Cardiac fibroblast (primary cell): Measurements from ENCODE around the gene ITGA11.

Experiments
- DNase-seq, 2 donors: peaks; one replicate each; pipeline versions ENCODE4 v3.0.0 to v3.0.0-alpha.2; 2010; ENCODE audit warnings: low read depth in 2 of 2
- H3K4me3 ChIP-seq, 2 donors: replicated peaks in 1 of 2; 1 replicate in 1 of 2; 2 replicates in 1 of 2; pipeline ENCODE4 v1.5.1; 2011; ENCODE audit warnings: low read depth in 2 of 2, low read length in 2 of 2, mild to moderate bottlenecking in 2 of 2, moderate library complexity in 1 of 2
- CTCF ChIP-seq: IDR thresholded peaks from one replicate; pipeline ENCODE4 v1.5.1; 2011; ENCODE audit warnings: low read depth, mild to moderate bottlenecking, low read length, inconsistent platforms

Gene ITGA11

GRCh38 chr15:68298336-68298735 is 133.6 kb downstream of the ITGA11 start:
- TF ChIP-seq CTCF: no peak
- DNase-seq: no peak
- no peak overlapping the region for H3K4me3 ChIP-seq

DNA sequence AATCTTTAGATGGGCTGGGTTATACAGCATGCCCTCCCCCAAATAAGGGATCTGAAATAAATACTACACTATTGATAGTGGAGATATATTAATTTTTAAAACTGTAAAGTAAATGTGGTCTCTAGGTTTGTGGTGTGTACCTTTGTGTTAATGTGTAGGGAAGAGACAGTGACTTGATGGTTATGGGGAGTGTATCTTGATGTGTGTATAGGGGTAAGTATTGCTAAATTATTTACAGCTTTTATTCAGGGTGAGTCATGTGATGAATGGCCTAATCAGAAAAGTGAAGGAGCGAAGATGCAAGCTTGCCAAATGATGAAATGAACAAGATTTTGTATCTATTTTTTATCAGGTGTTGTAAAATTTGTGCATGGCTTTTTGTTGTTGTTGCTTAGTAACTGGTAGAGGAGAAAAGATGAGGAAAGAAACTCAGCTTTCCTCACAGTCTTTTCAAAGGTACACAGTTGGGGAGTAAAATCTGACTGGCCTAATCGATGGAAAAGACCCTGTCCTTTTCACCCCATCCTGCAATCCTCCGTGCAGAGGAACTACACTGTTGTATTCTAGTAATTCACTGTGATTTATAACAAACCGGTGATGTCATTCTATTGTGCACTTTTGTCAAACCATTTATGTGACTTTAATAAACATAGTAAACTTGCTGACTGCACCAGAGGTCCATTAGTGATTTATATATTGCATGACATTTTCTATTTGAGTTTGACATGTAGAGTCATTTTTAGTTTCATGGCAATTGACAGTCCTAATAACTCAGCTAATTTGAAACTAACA is 136.8 kb downstream of the ITGA11 start:
- no peak overlapping the region for H3K4me3 ChIP-seq
- no peak for TF ChIP-seq CTCF
- DNase-seq: peak; percentile 23 to 44

GRCh38 chr15:68292967-68293366 is 139.0 kb downstream of the ITGA11 start:
- no peak for TF ChIP-seq CTCF
- no peak overlapping the region for H3K4me3 ChIP-seq
- no peak for DNase-seq

GRCh38 chr15:68292157-68292781 is 139.7 kb downstream of the ITGA11 start:
- no peak for DNase-seq
- H3K4me3 ChIP-seq: no peak overlapping the region
- no peak for TF ChIP-seq CTCF

DNA sequence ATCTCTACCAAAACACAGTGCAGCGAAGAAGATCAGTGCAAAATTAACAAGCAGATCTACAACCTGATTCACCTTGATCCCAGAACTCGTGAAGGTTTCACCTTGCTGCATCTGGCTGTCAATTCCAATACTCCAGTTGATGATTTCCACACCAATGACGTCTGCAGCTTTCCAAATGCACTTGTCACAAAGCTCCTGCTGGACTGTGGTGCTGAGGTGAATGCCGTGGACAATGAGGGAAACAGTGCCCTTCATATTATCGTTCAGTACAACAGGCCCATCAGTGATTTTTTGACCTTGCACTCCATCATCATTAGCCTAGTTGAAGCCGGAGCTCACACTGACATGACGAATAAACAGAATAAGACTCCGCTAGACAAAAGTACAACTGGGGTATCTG is 141.2 kb downstream of the ITGA11 start:
- no peak overlapping the region for H3K4me3 ChIP-seq
- DNase-seq: no peak
- no peak for TF ChIP-seq CTCF

DNA sequence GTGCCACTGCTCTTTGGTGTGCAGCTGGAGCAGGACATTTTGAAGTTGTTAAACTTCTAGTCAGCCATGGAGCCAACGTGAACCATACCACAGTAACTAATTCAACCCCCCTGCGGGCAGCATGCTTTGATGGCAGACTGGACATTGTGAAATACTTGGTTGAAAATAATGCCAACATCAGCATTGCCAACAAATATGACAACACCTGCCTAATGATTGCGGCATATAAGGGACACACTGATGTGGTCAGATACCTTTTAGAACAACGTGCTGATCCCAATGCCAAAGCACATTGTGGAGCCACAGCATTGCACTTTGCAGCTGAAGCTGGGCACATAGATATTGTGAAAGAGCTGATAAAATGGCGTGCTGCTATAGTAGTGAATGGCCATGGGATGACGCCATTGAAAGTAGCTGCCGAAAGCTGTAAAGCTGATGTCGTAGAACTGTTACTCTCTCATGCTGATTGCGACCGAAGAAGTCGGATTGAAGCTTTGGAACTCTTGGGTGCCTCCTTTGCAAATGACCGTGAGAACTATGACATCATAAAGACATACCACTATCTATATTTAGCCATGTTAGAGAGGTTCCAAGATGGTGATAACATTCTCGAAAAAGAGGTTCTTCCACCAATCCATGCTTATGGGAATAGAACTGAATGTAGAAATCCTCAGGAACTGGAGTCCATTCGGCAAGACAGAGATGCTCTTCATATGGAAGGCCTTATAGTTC is 142.2 kb downstream of the ITGA11 start:
- TF ChIP-seq CTCF: no peak
- DNase-seq: no peak
- no peak overlapping the region for H3K4me3 ChIP-seq
